ENCODE results near the gene THSD4. TPM values are rescaled to one million over a fixed set of nuclear protein-coding genes. Genes with fewer than 3 reads are reported as not detected.
"Not testable (repeated sequence)": the region's sequence is repeated elsewhere in the genome, so short reads cannot be mapped to it uniquely, and the experiment has no call there.

THSD4 gene
- polyA plus RNA-seq, 1 experiment = 18.8 TPM

DNA sequence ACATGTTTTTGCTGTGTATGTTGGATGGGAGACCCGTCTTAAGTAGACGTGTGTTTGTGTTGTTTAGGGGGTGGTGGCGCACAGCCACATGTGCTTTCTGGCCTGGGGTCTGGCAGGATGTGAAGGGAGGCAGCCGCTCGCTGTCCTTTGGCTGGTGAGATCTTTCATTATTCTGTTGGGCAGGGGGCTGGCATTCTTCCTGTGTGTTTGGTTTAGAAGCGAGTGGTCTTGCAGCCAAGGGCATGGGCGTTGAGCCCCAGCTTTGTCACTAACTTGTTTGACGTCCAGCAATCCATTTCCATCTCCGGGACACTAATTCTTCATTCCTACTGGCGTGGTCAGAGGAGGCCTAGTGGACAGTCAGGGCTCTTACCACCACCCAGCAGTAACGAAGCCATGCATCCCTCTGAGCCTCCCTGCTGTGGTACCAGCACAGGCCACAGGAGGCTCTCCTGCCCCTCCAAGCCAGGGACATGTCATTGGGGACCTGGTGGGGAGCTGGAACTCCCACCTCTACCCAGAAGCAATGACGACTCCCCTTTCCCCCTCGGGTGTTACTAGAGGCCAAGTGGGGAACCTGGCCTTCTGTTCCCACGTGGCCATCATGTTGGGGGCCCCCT lies 10.7 kb downstream of the THSD4 start:
- CTCF ChIA-PET = interaction anchor here (1.2 kb wide), 1 partner anchor 19 kb away, joined by 6 read pairs; no protein-coding TSS in a partner anchor
- POLR2A ChIA-PET = no interaction called here
- peaks cover 1% of the 10 kb centered on the region; the same call in 1 of the 2 replicates for H3K36me3 ChIP-seq (ENCODE audit: control insufficient read depth, insufficient read depth, low read length)
- TF ChIP-seq, protein P1, sequence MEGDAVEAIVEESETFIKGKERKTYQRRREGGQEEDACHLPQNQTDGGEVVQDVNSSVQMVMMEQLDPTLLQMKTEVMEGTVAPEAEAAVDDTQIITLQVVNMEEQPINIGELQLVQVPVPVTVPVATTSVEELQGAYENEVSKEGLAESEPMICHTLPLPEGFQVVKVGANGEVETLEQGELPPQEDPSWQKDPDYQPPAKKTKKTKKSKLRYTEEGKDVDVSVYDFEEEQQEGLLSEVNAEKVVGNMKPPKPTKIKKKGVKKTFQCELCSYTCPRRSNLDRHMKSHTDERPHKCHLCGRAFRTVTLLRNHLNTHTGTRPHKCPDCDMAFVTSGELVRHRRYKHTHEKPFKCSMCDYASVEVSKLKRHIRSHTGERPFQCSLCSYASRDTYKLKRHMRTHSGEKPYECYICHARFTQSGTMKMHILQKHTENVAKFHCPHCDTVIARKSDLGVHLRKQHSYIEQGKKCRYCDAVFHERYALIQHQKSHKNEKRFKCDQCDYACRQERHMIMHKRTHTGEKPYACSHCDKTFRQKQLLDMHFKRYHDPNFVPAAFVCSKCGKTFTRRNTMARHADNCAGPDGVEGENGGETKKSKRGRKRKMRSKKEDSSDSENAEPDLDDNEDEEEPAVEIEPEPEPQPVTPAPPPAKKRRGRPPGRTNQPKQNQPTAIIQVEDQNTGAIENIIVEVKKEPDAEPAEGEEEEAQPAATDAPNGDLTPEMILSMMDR (IDR thresholded peaks at IDR 0.05; ENCODE audit: insufficient read depth, low read depth, low read length) = peak; percentile 31; the same call in 1 of the 2 replicates
- DNase-seq (ENCODE audit: low read depth) = no peak
- no peak overlapping the region for H3K4me3 ChIP-seq (ENCODE audit: low read depth, low read length)
- no peaks in the 10 kb centered on the region for H3K27me3 ChIP-seq (ENCODE audit: control insufficient read depth, insufficient read depth, low read length)

DNA sequence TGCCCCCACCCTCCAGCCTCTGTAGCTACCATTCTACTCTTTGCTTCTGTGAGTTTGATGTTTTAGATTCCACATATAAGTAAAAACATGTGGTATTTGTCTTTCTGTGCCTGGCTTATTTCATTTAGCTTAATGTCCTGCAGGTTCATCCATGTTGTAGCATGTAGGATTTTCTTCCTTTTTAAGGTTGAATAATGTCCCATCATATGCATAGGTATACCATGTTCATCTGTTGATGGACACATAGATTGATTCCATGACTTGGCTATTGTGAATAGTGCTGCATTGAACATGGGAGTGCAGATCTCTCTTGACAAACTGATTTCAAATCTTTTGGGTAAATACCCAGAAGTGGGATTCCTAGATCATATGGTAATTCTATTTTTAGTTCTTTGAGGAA lies 11.8 kb downstream of the THSD4 start:
- no peak for DNase-seq (ENCODE audit: low read depth)
- Histone ChIP-seq H3K4me3 (ENCODE audit: low read depth, low read length) (no peak overlapping the region), H3K36me3 (ENCODE audit: control insufficient read depth, insufficient read depth, low read length) (no peaks in the 10 kb centered on the region), H3K27me3 (ENCODE audit: control insufficient read depth, insufficient read depth, low read length) (no peaks in the 10 kb centered on the region)
- TF ChIP-seq, protein P1 (IDR thresholded peaks at IDR 0.05; ENCODE audit: insufficient read depth, low read depth, low read length) = no peak
- CTCF ChIA-PET = interaction anchor here (1.2 kb wide), 1 partner anchor 20 kb away, joined by 6 read pairs; no protein-coding TSS in a partner anchor
- POLR2A ChIA-PET = no interaction called here

DNA sequence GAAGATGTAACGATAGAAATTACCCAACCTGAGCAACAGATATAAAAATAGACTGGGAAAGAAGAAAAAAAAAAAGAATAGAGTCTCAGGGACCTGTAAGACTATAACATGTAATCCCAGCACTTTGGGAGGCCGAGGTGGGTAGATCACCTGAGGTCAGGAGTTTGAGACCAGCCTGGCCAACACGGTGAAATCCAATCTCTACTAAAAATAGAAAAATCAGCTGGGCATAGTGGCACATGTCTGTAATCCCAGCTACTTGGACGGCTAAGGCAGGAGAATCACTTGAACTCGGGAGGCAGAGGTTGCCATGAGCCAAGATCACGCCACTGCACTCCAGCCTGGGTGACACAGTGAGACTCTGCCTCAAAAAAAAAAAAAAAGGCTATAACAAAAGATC lies 12.9 kb downstream of the THSD4 start:
- H3K4me3 ChIP-seq (ENCODE audit: low read depth, low read length); DNase-seq (ENCODE audit: low read depth); CTCF ChIA-PET; H3K36me3 ChIP-seq (ENCODE audit: control insufficient read depth, insufficient read depth, low read length); H3K27me3 ChIP-seq (ENCODE audit: control insufficient read depth, insufficient read depth, low read length); POLR2A ChIA-PET: not testable (repeated sequence)

DNA sequence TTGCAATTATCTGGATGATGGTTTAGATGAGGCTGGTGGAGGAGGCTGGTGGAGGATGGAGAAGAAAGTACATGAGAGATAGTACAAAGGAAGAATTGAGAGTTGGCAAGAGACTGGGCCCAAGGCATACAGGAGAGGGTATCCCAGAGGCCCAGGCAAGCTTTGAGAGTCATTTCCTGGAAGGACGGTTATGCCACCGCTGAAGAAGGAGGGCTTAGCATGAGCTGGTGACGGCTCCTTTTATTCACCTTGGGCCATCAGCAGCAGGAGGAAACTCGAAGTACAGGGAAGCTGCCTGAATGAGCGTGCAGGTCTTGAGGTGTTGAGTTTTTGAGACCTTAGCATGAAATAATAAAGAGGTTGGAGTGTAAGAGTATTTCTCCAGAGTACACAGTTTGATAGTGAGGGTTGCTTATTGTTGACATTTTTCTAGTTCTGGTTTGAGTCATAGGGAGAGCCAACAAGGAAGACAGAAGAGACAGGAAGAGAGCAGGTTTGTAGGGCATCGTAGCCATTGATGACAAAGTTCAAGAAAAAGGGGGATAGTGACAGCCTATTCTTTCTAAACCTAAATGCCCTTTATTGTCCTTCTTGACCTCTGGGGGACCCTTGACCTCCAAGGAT lies 13.8 kb downstream of the THSD4 start:
- CTCF ChIA-PET = no interaction called here
- TF ChIP-seq, protein P1 (IDR thresholded peaks at IDR 0.05; ENCODE audit: insufficient read depth, low read depth, low read length) = no peak
- no peaks in the 10 kb centered on the region for H3K27me3 ChIP-seq (ENCODE audit: control insufficient read depth, insufficient read depth, low read length)
- H3K36me3 ChIP-seq (ENCODE audit: control insufficient read depth, insufficient read depth, low read length) = no peaks in the 10 kb centered on the region
- no peak overlapping the region for H3K4me3 ChIP-seq (ENCODE audit: low read depth, low read length)
- DNase-seq (ENCODE audit: low read depth) = no peak
- POLR2A ChIA-PET = no interaction called here

DNA sequence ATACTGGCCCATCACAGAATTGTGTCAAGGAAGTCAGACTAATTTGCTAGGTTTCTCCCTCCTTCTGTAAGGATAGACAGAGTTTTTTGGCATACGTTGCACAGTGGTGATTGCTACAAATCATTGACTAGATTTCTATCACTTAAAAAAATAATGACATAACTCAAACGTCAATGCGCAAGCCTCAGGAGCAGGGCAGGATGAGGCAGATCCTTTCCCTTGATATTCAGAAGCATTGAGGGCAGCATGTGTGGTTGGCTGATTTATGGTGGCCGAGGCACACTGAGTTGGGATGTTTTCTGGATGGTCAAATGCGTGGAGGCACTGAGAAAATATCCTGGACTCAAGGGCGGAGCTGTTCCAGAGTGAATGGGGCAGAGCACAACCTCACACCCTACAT lies 14.4 kb downstream of the THSD4 start:
- POLR2A ChIA-PET = no interaction called here

More for the DNA sequence above, 14.4 kb downstream of the THSD4 start:
- TF ChIP-seq, protein P1 (IDR thresholded peaks at IDR 0.05; ENCODE audit: insufficient read depth, low read depth, low read length) = no peak
- H3K27me3 ChIP-seq (ENCODE audit: control insufficient read depth, insufficient read depth, low read length) = no peaks in the 10 kb centered on the region
- DNase-seq (ENCODE audit: low read depth) = no peak
- no peak overlapping the region for H3K4me3 ChIP-seq (ENCODE audit: low read depth, low read length)
- H3K36me3 ChIP-seq (ENCODE audit: control insufficient read depth, insufficient read depth, low read length) = no peaks in the 10 kb centered on the region
- CTCF ChIA-PET = interaction anchor here (1.4 kb wide), 1 partner anchor 14 kb away, joined by 4 read pairs; the partner anchor contains the start of gene THSD4

Data from BJ (cell line).